Astrocyte of the cerebellum (primary cell): ENCODE measurements around the gene CLIP2.
"Not testable (repeated sequence)": the region's sequence is repeated elsewhere in the genome, so short reads cannot be mapped to it uniquely, and the experiment has no call there.

Experiments used
- DNase-seq: peaks from one replicate; pipeline ENCODE4 v3.0.0-alpha.2; 2011; ENCODE audit warnings: low read depth
- H3K4me3 ChIP-seq: 2 replicates; pipeline ENCODE4 v1.5.1; 2011; ENCODE audit warnings: mild to moderate bottlenecking, low read depth, low read length, moderate library complexity
- CTCF ChIP-seq: IDR thresholded peaks from 2 replicates; pipeline ENCODE4 v1.5.1; 2012; ENCODE audit warnings: low read length, low read depth, moderate library complexity, mild to moderate bottlenecking; ENCODE audit errors: missing control alignments
- in situ Hi-C: cut with HindIII; loops from 2 replicates; pipeline ENCODE4 v1.10.0; 2017; ENCODE audit warnings: low sequenced_read_pairs

CLIP2 gene

GRCh38 chr7:74424291-74424880 lies 135.2 kb downstream of the CLIP2 start:
- H3K4me3 ChIP-seq: no peak overlapping the region
- in situ Hi-C loops: loop anchor here (25.0 kb wide), 1 partner anchor 362 kb away; no protein-coding TSS in a partner anchor
- no peak for DNase-seq
- TF ChIP-seq CTCF: no peak

GRCh38 chr7:74428023-74428422 lies 138.8 kb downstream of the CLIP2 start:
- no peak for DNase-seq
- in situ Hi-C loops: no loop called here
- TF ChIP-seq CTCF: no peak
- H3K4me3 ChIP-seq: no peak overlapping the region

GRCh38 chr7:74429153-74429747 lies 140.0 kb downstream of the CLIP2 start:
- H3K4me3 ChIP-seq: no peak overlapping the region
- no peak for TF ChIP-seq CTCF
- in situ Hi-C loops: no loop called here
- peak; percentile 39 for DNase-seq

- DNase-seq, H3K4me3 ChIP-seq, in situ Hi-C loops: not testable (repeated sequence)
Observed at GRCh38 chr7:74430409-74430808, 141.2 kb downstream of the CLIP2 start.

DNA sequence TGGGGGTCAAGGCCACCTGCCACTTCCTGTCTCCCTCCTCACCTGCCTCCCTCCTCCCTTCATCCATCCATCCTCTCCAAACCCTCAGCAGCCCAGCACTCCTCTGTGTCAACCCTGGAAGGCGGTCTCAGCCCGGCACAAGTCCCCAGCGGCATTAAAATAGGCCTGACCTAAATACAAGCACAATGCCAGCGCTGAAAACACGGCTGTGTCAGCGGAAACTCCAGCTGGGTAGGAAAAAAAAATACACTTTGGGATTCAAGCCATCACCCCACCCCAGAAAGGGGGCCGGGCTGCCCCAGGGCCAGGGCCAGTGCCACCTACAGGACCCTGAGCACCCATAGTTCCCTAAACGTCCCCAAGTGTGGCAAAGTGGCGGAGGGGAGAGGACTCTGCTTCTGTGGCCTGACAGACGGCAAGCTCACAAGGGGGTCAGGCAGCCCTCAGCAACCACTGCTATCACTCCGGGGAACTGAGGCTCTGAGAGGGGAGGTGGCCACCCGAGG lies 141.8 kb downstream of the CLIP2 start:
- in situ Hi-C loops: no loop called here
- no peak overlapping the region for H3K4me3 ChIP-seq
- no peak for TF ChIP-seq CTCF
- DNase-seq: no peak

- H3K4me3 ChIP-seq, in situ Hi-C loops, DNase-seq: not testable (repeated sequence)
Observed at GRCh38 chr7:74437291-74437571, 148.0 kb downstream of the CLIP2 start.

- no peak for TF ChIP-seq CTCF
- in situ Hi-C loops: no loop called here
- DNase-seq: no peak
- no peak overlapping the region for H3K4me3 ChIP-seq
Observed at GRCh38 chr7:74438327-74438726, 149.1 kb downstream of the CLIP2 start.

- in situ Hi-C loops: no loop called here
- DNase-seq: no peak
- H3K4me3 ChIP-seq: no peak overlapping the region
- no peak for TF ChIP-seq CTCF
Observed at GRCh38 chr7:74439541-74439940, 150.3 kb downstream of the CLIP2 start.

GRCh38 chr7:74440143-74440542 lies 150.9 kb downstream of the CLIP2 start:
- in situ Hi-C loops, DNase-seq, H3K4me3 ChIP-seq: not testable (repeated sequence)
